ENCODE data around the gene FUCA1. TPM values are rescaled to one million over a fixed set of nuclear protein-coding genes. Genes with fewer than 3 reads are reported as not detected.
"Not testable (repeated sequence)": the region's sequence is repeated elsewhere in the genome, so short reads cannot be mapped to it uniquely, and the experiment has no call there.

The FUCA1 gene
- total RNA-seq, 4 donors from 2014 or later: 20.3 to 44.4 (median 23.5) TPM

GRCh38 chr1:23854568-23854967, 13.5 kb downstream of the FUCA1 start:
- Histone ChIP-seq H3K27ac (no peak overlapping the region), H3K4me3 (no peak overlapping the region), H3K27me3 (no peaks in the 10 kb centered on the region), H3K36me3 (peaks cover 0 to 70% of the 10 kb centered on the region in 2 donors), H3K4me1 (peaks cover 0 to 3% (median 0%) of the 10 kb centered on the region in 3 donors), H3K9me3 (no peaks in the 10 kb centered on the region)
- 24 to 40% methylated on average over 2 of the region's 2 CpGs for WGBS, 2 donors (ENCODE audit: low coverage in 1 of 2)
- ATAC-seq: no peak
- no peak for TF ChIP-seq POLR2AphosphoS5 (IDR thresholded peaks at IDR 0.05)
- TF ChIP-seq POLR2A (IDR thresholded peaks at IDR 0.05): no peak
- no peak for TF ChIP-seq EP300 (IDR thresholded peaks at IDR 0.05)
- TF ChIP-seq, protein P1, sequence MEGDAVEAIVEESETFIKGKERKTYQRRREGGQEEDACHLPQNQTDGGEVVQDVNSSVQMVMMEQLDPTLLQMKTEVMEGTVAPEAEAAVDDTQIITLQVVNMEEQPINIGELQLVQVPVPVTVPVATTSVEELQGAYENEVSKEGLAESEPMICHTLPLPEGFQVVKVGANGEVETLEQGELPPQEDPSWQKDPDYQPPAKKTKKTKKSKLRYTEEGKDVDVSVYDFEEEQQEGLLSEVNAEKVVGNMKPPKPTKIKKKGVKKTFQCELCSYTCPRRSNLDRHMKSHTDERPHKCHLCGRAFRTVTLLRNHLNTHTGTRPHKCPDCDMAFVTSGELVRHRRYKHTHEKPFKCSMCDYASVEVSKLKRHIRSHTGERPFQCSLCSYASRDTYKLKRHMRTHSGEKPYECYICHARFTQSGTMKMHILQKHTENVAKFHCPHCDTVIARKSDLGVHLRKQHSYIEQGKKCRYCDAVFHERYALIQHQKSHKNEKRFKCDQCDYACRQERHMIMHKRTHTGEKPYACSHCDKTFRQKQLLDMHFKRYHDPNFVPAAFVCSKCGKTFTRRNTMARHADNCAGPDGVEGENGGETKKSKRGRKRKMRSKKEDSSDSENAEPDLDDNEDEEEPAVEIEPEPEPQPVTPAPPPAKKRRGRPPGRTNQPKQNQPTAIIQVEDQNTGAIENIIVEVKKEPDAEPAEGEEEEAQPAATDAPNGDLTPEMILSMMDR (IDR thresholded peaks at IDR 0.05): no peak

GRCh38 chr1:23853124-23853523, 15.0 kb downstream of the FUCA1 start:
- H3K27me3 ChIP-seq, H3K4me3 ChIP-seq, H3K9me3 ChIP-seq, ATAC-seq, H3K27ac ChIP-seq: not testable (repeated sequence)
- H3K36me3 ChIP-seq: peaks cover 0 to 63% of the 10 kb centered on the region in 2 donors
- WGBS, 2 donors (ENCODE audit: low coverage in 1 of 2): no CpG with 5 or more reads among the region's 34 CpGs
- peaks cover 0 to 14% (median 0%) of the 10 kb centered on the region in 3 donors for H3K4me1 ChIP-seq

- not testable (repeated sequence) for H3K4me3 ChIP-seq, ATAC-seq, H3K27ac ChIP-seq, H3K27me3 ChIP-seq, H3K9me3 ChIP-seq
- Histone ChIP-seq H3K4me1 (peaks cover 0 to 14% (median 0%) of the 10 kb centered on the region in 3 donors), H3K36me3 (peaks cover 0 to 63% of the 10 kb centered on the region in 2 donors)
Observed at GRCh38 chr1:23851406-23851805, 16.7 kb downstream of the FUCA1 start.

DNA sequence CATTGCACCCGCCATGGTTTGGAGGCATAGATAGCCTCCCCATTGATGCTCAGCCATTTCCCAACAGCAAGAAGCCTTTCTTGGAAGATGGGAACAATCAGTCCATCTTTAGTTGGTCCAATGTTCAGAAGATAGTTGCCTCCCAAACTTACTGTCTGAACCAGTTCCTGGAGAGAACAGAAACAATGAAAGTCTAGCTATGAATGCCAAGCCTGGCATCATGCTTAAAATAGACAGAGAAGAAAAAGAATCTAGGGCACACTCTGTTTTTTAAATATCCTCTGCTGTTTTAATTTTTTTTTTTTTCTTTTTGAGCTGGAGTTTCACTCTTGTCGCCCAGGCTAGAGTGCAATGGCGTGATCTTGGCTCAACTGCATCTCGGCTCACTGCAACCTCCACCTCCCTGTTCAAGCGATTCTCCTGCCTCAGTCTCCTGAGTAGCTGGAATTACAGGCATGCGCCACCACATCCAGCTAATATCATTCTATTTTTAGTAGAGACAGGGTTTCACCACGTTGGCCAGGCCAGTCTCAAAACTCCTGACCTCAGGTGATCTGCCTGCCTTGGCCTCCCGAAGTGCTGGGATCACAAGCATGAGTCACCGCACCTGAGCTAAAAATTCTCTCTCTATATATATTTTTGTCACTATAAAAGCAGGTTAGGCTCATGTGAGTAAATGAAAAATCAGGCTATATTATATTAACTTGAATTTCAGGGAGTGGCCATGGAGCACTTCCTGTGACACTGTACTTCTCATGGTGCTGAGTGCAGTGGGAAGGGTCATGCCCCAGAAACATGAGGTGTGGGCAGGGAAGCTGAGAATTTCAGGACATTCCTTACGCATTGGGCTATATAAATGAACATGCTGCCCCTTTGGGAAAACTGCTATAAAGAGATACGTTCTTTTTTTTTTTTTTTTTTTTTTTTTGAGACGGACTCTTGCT, 19.1 kb downstream of the FUCA1 start:
- H3K36me3 ChIP-seq: peaks cover 0 to 63% of the 10 kb centered on the region in 2 donors
- peaks cover 0 to 14% (median 0%) of the 10 kb centered on the region in 3 donors for H3K4me1 ChIP-seq
- ATAC-seq: no peak
- H3K9me3 ChIP-seq: no peaks in the 10 kb centered on the region
- no peak overlapping the region for H3K4me3 ChIP-seq
- peak overlapping the region in 2 of 4 donors; percentile 56 for H3K27ac ChIP-seq
- no peak for TF ChIP-seq POLR2A (IDR thresholded peaks at IDR 0.05)
- no peak for TF ChIP-seq EP300 (IDR thresholded peaks at IDR 0.05)
- TF ChIP-seq, protein P1 (IDR thresholded peaks at IDR 0.05): no peak
- TF ChIP-seq POLR2AphosphoS5 (IDR thresholded peaks at IDR 0.05): no peak
- WGBS, 2 donors (ENCODE audit: low coverage in 1 of 2): 70 to 74% methylated on average over 5 to 12 of the region's 12 CpGs
- H3K27me3 ChIP-seq: no peaks in the 10 kb centered on the region

- Histone ChIP-seq H3K4me1 (peaks cover 0 to 14% (median 0%) of the 10 kb centered on the region in 3 donors), H3K36me3 (peaks cover 0 to 59% of the 10 kb centered on the region in 2 donors)
- not testable (repeated sequence) for H3K27ac ChIP-seq, H3K27me3 ChIP-seq, ATAC-seq, H3K4me3 ChIP-seq, H3K9me3 ChIP-seq
- WGBS, 2 donors (ENCODE audit: low coverage in 1 of 2): 92 to 100% methylated on average over 2 of the region's 2 CpGs
Observed at GRCh38 chr1:23847482-23848095, 20.5 kb downstream of the FUCA1 start.

GRCh38 chr1:23845163-23845562, 22.9 kb downstream of the FUCA1 start:
- ATAC-seq: no peak
- TF ChIP-seq, protein P1 (IDR thresholded peaks at IDR 0.05): no peak
- TF ChIP-seq POLR2AphosphoS5 (IDR thresholded peaks at IDR 0.05) (no peak), EP300 (IDR thresholded peaks at IDR 0.05) (no peak), POLR2A (IDR thresholded peaks at IDR 0.05) (no peak)
- H3K27me3 ChIP-seq: no peaks in the 10 kb centered on the region
- peaks cover 0 to 44% of the 10 kb centered on the region in 2 donors for H3K36me3 ChIP-seq
- H3K4me1 ChIP-seq: peaks cover 0 to 14% (median 0%) of the 10 kb centered on the region in 3 donors
- no peak overlapping the region for H3K4me3 ChIP-seq
- H3K9me3 ChIP-seq: no peaks in the 10 kb centered on the region
- H3K27ac ChIP-seq: no peak overlapping the region
- WGBS, 2 donors (ENCODE audit: low coverage in 1 of 2): 100% methylated on average over 2 of the region's 2 CpGs; no CpG with 5 or more reads in 1 of the 2 donors

All from gastroesophageal sphincter (tissue), 4 donors.